Bone marrow (tissue), 2 donors: ENCODE data around the gene TBRG4.

Experiments used
- DNase-seq, 2 donors: peaks; one replicate each; lab custom pipeline; 2025; lab: John Stamatoyannopoulos, UW

Gene TBRG4

DNA sequence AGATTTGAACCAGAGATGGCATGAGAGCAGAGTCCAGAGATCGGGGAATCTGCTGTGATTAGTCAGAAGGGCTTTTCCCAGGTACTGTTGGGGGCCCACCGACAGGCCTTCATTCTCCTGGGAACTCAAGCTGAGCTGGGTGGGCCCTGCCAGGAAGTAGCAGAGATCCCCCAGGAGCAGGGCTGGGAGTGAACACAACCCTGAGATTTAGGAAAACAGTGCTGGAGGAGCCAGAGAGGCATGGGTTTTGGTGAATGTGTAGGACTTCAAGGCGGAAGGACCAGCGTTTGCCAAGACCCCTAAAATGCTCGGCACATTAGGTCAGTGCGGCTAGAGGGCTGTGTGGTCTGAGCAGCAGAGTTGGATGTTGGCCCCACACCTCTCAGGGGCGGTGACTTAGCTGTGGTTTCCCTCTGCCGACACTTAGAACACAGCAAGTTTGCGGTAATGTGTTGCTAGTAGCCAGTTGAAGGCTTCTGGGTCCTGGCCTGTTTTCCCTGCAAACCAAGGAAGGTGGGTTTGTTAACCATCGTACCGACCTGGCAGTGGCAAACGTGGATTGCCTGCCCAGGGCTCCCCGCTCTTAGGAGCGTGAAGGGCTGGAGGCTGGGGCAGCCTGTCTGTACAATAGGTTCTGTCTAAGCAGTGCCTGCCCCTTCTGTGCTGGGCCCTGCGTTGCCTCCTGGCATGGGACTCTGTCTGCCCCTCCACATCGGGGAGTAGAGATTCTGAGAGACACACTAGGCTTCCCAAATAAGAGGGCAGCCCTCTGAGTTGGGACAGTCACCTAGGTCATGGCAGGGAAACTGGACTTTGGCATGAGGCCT is 36.8 kb downstream of the TBRG4 start:
- DNase-seq, result no peak

GRCh38 chr7:45073786-45074527 is 37.5 kb downstream of the TBRG4 start:
- no peak for DNase-seq

DNA sequence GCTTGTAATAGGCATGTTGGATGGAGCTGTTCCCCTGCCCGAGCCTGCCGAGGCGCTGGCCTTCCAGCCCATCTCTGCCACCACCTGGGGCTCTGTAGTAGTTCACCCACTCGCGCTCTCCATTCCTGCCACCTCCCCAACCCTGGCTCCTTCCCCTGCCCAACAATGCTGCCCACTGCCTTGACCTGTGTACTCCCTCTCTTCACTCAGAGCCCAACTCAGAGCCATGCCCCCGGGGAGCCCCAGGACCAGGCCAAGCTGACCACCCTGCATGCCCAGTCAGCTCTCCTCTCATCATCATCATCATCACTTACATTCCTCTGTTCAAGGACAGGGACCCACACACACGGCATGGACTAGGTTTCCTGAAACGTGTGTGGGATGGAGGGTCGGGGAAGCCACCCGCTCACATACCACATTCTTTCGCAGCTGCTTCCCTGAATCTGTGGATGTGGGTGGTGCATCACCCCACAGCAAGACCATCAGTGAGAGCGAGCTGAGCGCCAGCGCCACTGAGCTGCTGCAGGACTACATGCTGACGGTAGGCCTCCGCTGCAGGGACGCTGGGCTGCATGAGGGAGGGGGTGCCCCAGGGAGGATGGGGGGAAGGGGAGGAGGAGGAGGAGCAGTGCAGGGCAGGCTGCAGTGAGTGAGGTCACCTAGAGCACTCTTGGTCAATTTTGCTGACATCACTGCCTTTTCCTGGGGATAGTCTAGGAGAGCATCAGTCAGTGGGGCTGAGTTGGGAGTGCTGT is 38.3 kb downstream of the TBRG4 start:
- no peak for DNase-seq

DNA sequence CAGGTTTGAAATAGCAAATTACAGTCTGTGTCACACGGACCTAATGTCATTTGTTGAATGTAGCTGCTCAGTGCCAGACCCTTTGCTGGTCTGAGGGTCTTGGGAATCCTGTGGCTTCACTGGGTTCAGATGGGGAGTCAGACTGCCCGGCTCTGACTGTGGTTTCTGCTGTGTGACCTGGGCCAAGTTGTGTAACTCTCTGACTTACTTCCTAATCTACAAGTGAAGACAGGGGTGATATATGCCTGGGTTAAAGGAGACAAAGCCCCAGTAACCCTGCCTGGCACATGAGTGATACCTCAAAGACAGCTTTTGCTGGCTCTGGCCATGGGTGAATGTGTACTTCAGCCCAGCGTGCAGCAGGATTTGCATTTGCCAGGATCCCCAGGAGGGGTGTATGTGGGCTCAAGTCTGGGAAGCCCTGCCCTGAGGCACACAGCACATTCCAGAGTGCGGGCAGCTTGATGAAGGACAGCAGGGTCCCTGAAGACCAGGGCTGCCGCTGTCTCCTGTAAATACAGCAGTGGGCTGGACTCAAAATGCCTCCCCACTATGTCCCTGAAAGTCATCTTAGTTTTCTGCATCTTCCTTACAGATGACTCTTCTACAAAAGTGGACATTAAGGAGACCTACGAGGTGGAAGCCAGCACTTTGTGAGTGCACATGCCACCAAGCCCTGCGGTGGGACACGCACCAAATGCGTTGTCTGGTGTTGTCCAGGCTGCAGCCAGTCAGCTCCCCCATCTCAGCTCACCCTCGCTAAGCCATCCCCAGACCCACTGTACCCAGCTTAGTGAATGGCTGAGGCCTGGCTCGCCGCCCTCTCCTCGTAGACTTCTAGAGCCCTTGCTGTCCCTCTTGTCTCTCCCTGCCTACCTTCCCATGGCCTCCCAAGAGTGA is 39.1 kb downstream of the TBRG4 start:
- no peak for DNase-seq

GRCh38 chr7:45071528-45071927 is 40.0 kb downstream of the TBRG4 start:
- no peak for DNase-seq

DNA sequence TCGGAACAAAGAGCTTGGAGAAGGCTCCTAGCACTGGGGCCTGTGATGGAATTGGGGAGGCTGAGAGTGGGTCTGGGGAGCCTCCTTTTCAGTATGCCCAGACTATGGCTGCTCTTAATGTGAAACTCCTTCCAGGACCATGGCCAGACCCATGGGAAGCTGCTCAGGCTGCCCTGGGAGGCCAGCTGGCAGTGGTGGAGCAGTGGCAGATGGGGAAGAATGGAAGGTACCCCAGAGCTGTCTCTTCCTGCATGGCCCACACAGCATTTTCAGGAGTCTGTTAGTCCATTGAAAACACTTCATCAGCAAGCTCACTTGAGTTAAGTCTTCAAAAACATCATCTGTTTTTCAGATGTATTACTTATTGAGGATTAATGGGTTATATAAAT is 41.2 kb downstream of the TBRG4 start:
- DNase-seq, result no peak

- no peak for DNase-seq
These were observed 41.8 kb downstream of the TBRG4 start for GRCh38 chr7:45069444-45070253.

- DNase-seq, result no peak
These were observed 43.1 kb downstream of the TBRG4 start for GRCh38 chr7:45068236-45069023.

DNA sequence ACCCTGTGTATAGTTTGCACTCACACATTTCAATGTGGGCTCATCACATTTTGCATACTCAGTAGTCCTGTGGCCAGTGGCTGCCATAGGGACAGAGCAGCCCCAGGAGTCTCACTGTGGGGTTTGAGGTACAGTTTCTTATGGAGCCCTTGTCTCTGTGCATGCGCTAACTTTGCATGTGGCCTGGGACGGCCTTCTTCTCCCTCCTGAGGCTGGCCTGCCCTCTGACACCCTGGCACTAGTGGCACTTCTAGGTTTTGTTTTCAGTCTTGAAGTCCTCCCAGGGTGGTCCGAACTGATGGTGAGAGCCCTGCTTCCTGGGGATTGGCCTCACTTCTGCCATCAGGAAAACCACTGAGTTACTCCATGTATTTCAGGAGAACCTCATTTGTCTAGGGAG is 43.9 kb downstream of the TBRG4 start:
- no peak for DNase-seq

- DNase-seq, result no peak
These were observed 45.1 kb downstream of the TBRG4 start for GRCh38 chr7:45066409-45066808.

DNA sequence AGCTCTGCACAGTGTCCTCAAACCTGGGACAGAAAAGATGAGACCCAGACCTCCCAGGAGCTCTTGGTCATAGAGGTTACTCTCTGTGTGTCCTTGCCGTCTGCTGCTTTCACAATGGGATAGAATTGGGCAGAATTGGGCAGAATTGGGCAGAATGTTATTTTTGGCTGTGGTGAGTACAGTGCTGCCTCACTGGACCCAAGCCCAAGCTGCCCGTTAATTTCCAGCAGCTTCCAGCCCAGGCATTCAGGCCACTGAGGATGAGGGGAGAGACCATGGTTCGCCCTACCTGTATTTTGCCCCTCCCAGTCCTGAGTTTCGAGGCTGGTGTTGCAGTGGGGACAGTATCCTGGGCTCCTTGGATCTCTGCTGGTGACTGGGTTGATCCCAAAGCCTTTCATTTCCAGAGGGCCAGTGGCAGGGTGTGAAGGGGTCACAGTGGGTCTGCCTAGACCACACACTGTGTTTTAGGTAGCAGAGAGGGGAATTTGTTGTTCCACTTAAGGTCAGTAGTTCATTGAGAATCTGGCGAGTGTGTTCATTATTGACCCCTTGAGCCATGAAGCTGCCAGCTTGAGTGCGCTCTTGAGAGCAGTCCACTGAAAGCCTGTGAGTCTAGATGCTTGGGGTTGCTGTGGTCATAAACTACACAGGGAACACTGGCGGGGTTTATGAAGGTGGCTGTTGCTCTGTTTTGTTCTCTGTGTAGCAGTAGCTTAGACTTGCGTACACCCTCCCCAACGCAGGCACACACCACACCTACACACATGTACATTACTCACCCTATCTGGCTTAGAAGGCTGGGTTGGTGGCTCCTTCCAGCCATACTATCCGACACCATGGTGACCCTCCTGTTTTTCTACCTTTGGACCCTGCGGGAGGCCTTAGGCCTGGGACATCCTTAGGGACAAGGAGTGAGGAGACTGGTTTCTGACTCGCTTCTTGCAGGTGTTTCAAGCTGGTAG is 46.2 kb downstream of the TBRG4 start:
- DNase-seq, result no peak

DNA sequence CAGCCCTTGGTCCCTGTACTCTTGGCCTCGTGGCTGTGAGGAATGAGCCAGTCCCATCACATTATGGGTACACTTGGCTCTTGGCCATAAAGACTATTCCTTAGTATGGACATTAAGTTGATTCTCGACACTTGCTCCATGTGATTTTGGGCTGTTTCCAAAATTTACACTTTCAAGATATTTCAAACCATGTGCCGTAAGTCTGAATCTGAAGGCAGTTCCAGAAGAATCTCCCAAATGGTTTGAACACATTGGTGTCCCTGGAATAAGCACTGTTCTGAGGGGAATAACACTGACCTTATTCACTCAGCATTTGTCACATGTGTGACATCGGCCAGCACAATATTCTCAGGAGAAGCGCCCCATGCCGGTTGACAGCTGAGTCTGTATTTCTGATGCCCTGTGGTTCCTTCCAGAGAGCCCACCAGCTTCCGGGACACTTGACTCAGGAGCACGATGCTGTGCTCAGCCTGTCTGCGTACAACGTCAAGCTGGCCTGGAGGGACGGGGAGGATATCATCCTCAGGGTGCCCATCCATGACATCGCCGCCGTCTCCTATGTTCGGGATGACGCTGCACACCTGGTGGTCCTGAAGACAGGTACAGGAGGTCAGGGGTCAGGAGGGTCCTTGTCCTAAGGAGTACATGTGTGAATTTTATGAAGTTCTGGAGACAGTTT is 47.3 kb downstream of the TBRG4 start:
- no peak for DNase-seq

GRCh38 chr7:45061806-45062425 is 49.6 kb downstream of the TBRG4 start:
- DNase-seq, result no peak

- no peak for DNase-seq
These were observed 50.1 kb downstream of the TBRG4 start for GRCh38 chr7:45061352-45061751.

GRCh38 chr7:45060295-45060694 is 51.2 kb downstream of the TBRG4 start:
- DNase-seq, result no peak

DNA sequence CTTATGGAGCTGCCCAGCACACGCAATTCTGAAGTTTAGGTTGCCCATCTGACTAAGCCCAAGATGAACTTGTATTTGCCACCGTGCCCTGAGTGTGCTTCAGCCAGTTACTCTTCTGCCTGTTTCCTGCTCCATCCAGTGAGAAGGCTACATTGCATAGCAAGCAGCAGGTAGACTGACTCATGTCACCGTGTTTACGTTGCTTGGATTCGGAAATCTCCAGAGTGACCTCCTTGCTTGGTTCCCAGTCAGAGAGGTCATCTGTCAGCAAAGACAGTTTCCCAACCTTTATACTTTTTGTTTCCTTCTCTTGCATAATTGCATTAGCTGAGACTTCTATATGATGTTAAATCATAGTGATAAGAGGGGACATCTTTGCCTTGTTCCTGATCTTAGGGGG is 53.6 kb downstream of the TBRG4 start:
- no peak for DNase-seq

- DNase-seq, result no peak
These were observed 55.8 kb downstream of the TBRG4 start for GRCh38 chr7:45055594-45056219.
